HepG2 (cell line): Measurements from ENCODE around the gene ZNF853. TPM values are rescaled to one million over a fixed set of nuclear protein-coding genes. Genes with fewer than 3 reads are reported as not detected.

Experiments
- CREB1 ChIP-seq, 2 experiments: fragments of 450-650 bp in 1 of 2; IDR thresholded peaks; 2 replicates each; pipeline ENCODE4 v1.6.1; 2016 to 2017; ENCODE audit warnings: control low read depth in 1 of 2, mild to moderate bottlenecking in 1 of 2, missing compliant biosample characterization in 1 of 2, missing genetic modification characterization in 1 of 2
- DRAP1 ChIP-seq: IDR thresholded peaks from 2 replicates; pipeline ENCODE4 v1.6.1; 2016; ENCODE audit warnings: missing genetic modification reagents, missing compliant biosample characterization
- ERF ChIP-seq: IDR thresholded peaks from 2 replicates; pipeline ENCODE4 v1.6.1; 2018; ENCODE audit warnings: missing biosample characterization, missing genetic modification reagents
- FOSL2 ChIP-seq: sonication (generic); formaldehyde crosslinking; IDR thresholded peaks from 2 replicates; pipeline ENCODE4 v1.4.0; 2020; ENCODE audit warnings: missing genetic modification reagents
- GABPB1 ChIP-seq: IDR thresholded peaks from 2 replicates; pipeline ENCODE4 v1.6.1; 2016; ENCODE audit warnings: mild to moderate bottlenecking, missing genetic modification reagents, moderate library complexity, missing compliant biosample characterization
- GATAD2A ChIP-seq: IDR thresholded peaks from 2 replicates; pipeline ENCODE4 v1.6.1; 2016
- HNF1B ChIP-seq: sonication (generic); formaldehyde crosslinking; IDR thresholded peaks from 2 replicates; pipeline ENCODE4 v1.5.1; 2020; ENCODE audit warnings: mild to moderate bottlenecking, moderate library complexity, missing genetic modification reagents
- IRF2 ChIP-seq: IDR thresholded peaks from 2 replicates; pipeline ENCODE4 v1.6.1; 2018; ENCODE audit warnings: missing genetic modification reagents, missing compliant biosample characterization
- LCORL ChIP-seq, 2 experiments: fragments of 450-650 bp in 1 of 2; sonication (generic) in 1 of 2; formaldehyde crosslinking in 1 of 2; IDR thresholded peaks; 2 replicates each; pipeline versions ENCODE4 v1.5.0 to v1.6.1; 2017 to 2020; ENCODE audit warnings: antibody characterized with exemption in 1 of 2, missing genetic modification reagents in 1 of 2
- MAFF ChIP-seq: IDR thresholded peaks from 2 replicates; pipeline ENCODE4 v1.6.1; 2011; ENCODE audit warnings: low read depth, low read length, improper control_type of control experiment
- MED13 ChIP-seq: sonication (generic); formaldehyde crosslinking; IDR thresholded peaks from 2 replicates; pipeline ENCODE4 v1.5.0; 2020; ENCODE audit warnings: missing genetic modification reagents
- MLX ChIP-seq: IDR thresholded peaks from 2 replicates; pipeline ENCODE4 v1.6.1; 2016
- PRMT3 ChIP-seq: sonication (generic); formaldehyde crosslinking; IDR thresholded peaks from 2 replicates; pipeline ENCODE4 v1.8.1; 2022; ENCODE audit warnings: low read depth, mild to moderate bottlenecking, moderate library complexity, missing genetic modification reagents, borderline replicate concordance
- SATB2 ChIP-seq: sonication (generic); formaldehyde crosslinking; IDR thresholded peaks from 2 replicates; pipeline ENCODE4 v1.5.0; 2020; ENCODE audit warnings: missing genetic modification reagents
- ZNF512 ChIP-seq: sonication (generic); formaldehyde crosslinking; IDR thresholded peaks from 2 replicates; pipeline ENCODE4 v1.4.0; 2020; ENCODE audit warnings: mild to moderate bottlenecking, missing genetic modification reagents
- ZNF609 ChIP-seq: sonication (generic); formaldehyde crosslinking; IDR thresholded peaks from 2 replicates; pipeline ENCODE4 v1.4.0; 2020; ENCODE audit warnings: mild to moderate bottlenecking, missing genetic modification reagents, borderline replicate concordance
- ZNF747 ChIP-seq: sonication (generic); formaldehyde crosslinking; IDR thresholded peaks from 2 replicates; pipeline ENCODE4 v1.8.1; 2023; ENCODE audit warnings: missing genetic modification reagents, mild to moderate bottlenecking, borderline replicate concordance
- ZNF878 ChIP-seq: sonication (generic); formaldehyde crosslinking; IDR thresholded peaks from 2 replicates; pipeline ENCODE4 v1.8.1; 2023; ENCODE audit warnings: mild to moderate bottlenecking, missing genetic modification reagents, moderate library complexity
- ZNF879 ChIP-seq: sonication (generic); formaldehyde crosslinking; IDR thresholded peaks from 2 replicates; pipeline ENCODE4 v1.8.1; 2023; ENCODE audit warnings: missing genetic modification reagents
- polyA plus RNA-seq, 8 experiments: library from polyadenylated mRNA; depleted of rRNA in 3 of 8; stranded (reverse) in 7 of 8; unstranded in 1 of 8; fragments of >200 nt; fragmentation: Illumina TruSeq in 4 of 8; extraction: Trizol in 4 of 8; gene quantifications; 2 replicates each; pipeline versions ENCODE4 v1.2.1 to v1.2.3, GENCODE V29; 2011 to 2016; ENCODE audit warnings: low read depth in 4 of 8, missing spikeins in 1 of 8, mixed read lengths in 1 of 8; ENCODE audit not compliant: insufficient read depth in 1 of 8
- total RNA-seq, 5 experiments: library from RNA; depleted of rRNA; stranded (reverse); fragments of >200 nt; fragmentation: Illumina TruSeq; extraction: Trizol; gene quantifications; 2 replicates each; pipeline ENCODE4 v1.2.3, GENCODE V29; 2016; ENCODE audit warnings: low read depth in 1 of 5

The ZNF853 gene
- total and polyA plus RNA-seq, 2 of the 13 experiments (the other 11 are each of a cell fraction or from before 2014, with no cell fraction given): 2.1 to 6.2 TPM

GRCh38 chr7:6578114-6579084 lies 37.0 kb upstream of the ZNF853 start (continued):
- TF ChIP-seq ZNF609: peak; percentile 94
- peak; percentile 74 for TF ChIP-seq IRF2
- TF ChIP-seq HNF1B (CRISPR knock-in tag): 0 out of 2 replicates have a peak, but pooled peaks have one; percentile 49
- peak; percentile 89 for TF ChIP-seq ERF (CRISPR knock-in tag)
- peak; percentile 94 for TF ChIP-seq ZNF878 (CRISPR knock-in tag)
- TF ChIP-seq ZNF747 (CRISPR knock-in tag): peak; percentile 32; the same call in 1 of the 2 replicates
- TF ChIP-seq MLX (CRISPR knock-in tag): peak; percentile 63; the same call in 1 of the 2 replicates
- TF ChIP-seq PRMT3 (CRISPR knock-in tag): peak; percentile 28; the same call in 1 of the 2 replicates
- TF ChIP-seq MAFF: 0 out of 2 replicates have a peak, but pooled peaks have one; percentile 7
- TF ChIP-seq ZNF512 (CRISPR knock-in tag): no peak
- TF ChIP-seq MED13 (CRISPR knock-in tag): no peak; the same call in 1 of the 2 replicates
- TF ChIP-seq SATB2: no peak
- TF ChIP-seq LCORL (IDR thresholded peaks at IDR 0.05): peak; percentile 51; the same call in 1 of the 2 replicates
- peak; percentile 85 for TF ChIP-seq LCORL (CRISPR knock-in tag; IDR thresholded peaks at IDR 0.05)
- TF ChIP-seq GATAD2A (CRISPR knock-in tag): peak; percentile 94
- peak; percentile 47; the same call in 1 of the 2 replicates for TF ChIP-seq CREB1 (IDR thresholded peaks at IDR 0.05)
- TF ChIP-seq CREB1 (CRISPR knock-in tag; IDR thresholded peaks at IDR 0.05): peak; percentile 71
- peak; percentile 65 for TF ChIP-seq GABPB1 (CRISPR knock-in tag)
- peak; percentile 74 for TF ChIP-seq DRAP1 (CRISPR knock-in tag)
- TF ChIP-seq FOSL2 (CRISPR knock-in tag): peak; percentile 89
- TF ChIP-seq ZNF879 (CRISPR knock-in tag): 0 out of 2 replicates have a peak, but pooled peaks have one; percentile 38
